GM19397 (cell line): ENCODE data around the gene CEP72.
"Not testable (repeated sequence)": the region's sequence is repeated elsewhere in the genome, so short reads cannot be mapped to it uniquely, and the experiment has no call there.

Source experiments
- ATAC-seq: cut with Tn5 transposase; IDR thresholded peaks from one replicate; pipeline ENCODE4 v1.9.1; 2021; ENCODE audit warnings: mild to moderate bottlenecking, moderate library complexity; ENCODE audit not compliant: unreplicated experiment

The CEP72 gene

GRCh38 chr5:695475-695874 lies 83.3 kb downstream of the CEP72 start:
- not testable (repeated sequence) for ATAC-seq

GRCh38 chr5:696191-696590 lies 84.1 kb downstream of the CEP72 start:
- ATAC-seq, result not testable (repeated sequence)

GRCh38 chr5:696753-697702 lies 84.9 kb downstream of the CEP72 start:
- ATAC-seq, result not testable (repeated sequence)
